Spleen (tissue), 11 donors: Measurements from ENCODE around the gene MKNK1. TPM values are rescaled to one million over a fixed set of nuclear protein-coding genes. Genes with fewer than 3 reads are reported as not detected.
A peak's percentile ranks its signal among the peaks of the same experiment; 100 is the strongest.

Source experiments
- DNase-seq: peaks from one replicate; pipeline ENCODE4 v3.0.0-alpha.2; 2020
- H3K27ac ChIP-seq, 8 donors: fragments of 200-600 bp; sonication (generic) in 7 of 8; 1 replicate in 4 of 8; 2 replicates in 4 of 8; pipeline versions ENCODE4 v1.5.0 to v1.8.0; 2016 to 2021; ENCODE audit warnings: inconsistent platforms in 4 of 8, mild to moderate bottlenecking in 4 of 8, moderate library complexity in 1 of 8
- H3K27me3 ChIP-seq, 7 donors: fragments of 200-600 bp; sonication (generic) in 6 of 7; replicated peaks in 1 of 7; 1 replicate in 4 of 7; 2 replicates in 3 of 7; pipeline versions ENCODE4 v1.5.0 to v1.8.0; 2016 to 2021; ENCODE audit warnings: inconsistent platforms in 3 of 7, mild to moderate bottlenecking in 1 of 7
- H3K36me3 ChIP-seq, 6 donors: fragments of 200-600 bp; sonication (generic) in 5 of 6; 1 replicate in 4 of 6; 2 replicates in 2 of 6; pipeline versions ENCODE4 v1.5.0 to v1.8.0; 2016 to 2021; ENCODE audit warnings: inconsistent platforms in 2 of 6
- H3K4me1 ChIP-seq, 6 donors: fragments of 200-600 bp; sonication (generic) in 5 of 6; 1 replicate in 3 of 6; 2 replicates in 3 of 6; pipeline versions ENCODE4 v1.5.0 to v1.8.0; 2016 to 2021; ENCODE audit warnings: inconsistent platforms in 3 of 6
- H3K4me3 ChIP-seq, 8 donors: fragments of 200-600 bp; sonication (generic) in 7 of 8; 1 replicate in 4 of 8; 2 replicates in 4 of 8; pipeline versions ENCODE4 v1.5.0 to v1.8.0; 2016 to 2021; ENCODE audit warnings: inconsistent platforms in 4 of 8, mild to moderate bottlenecking in 4 of 8, moderate library complexity in 2 of 8
- H3K9me3 ChIP-seq, 8 donors: fragments of 200-600 bp; sonication (generic) in 7 of 8; 1 replicate in 4 of 8; 2 replicates in 4 of 8; pipeline versions ENCODE4 v1.5.0 to v1.8.0; 2016 to 2021; ENCODE audit warnings: inconsistent platforms in 4 of 8
- POLR2A ChIP-seq, 3 donors: fragments of 450-650 bp; IDR thresholded peaks; one replicate each; pipeline ENCODE4 v1.5.1; 2017; ENCODE audit warnings: antibody characterized with exemption in 3 of 3, mild to moderate bottlenecking in 1 of 3
- POLR2AphosphoS5 ChIP-seq, 3 donors: sonication (generic); formaldehyde crosslinking; IDR thresholded peaks; one replicate each; pipeline ENCODE4 v1.5.1; 2017; ENCODE audit warnings: antibody characterized with exemption in 3 of 3
- WGBS, 5 donors: extraction: QIAGEN DNeasy Blood & Tissue Kit in 3 of 5; methylation state at CpG; one replicate each; pipeline versions ENCODE4 v1.1.5 to v1.1.7; 2013 to 2018; 5-methylcytosine and 5-hydroxymethylcytosine counted together
- intact Hi-C: fragments of 100-400 bp; cut with DNase I; formaldehyde crosslinking; loops from one replicate; pipeline ENCODE4 v1.15.0; 2023; ENCODE audit warnings: low total_unique reads
- polyA plus RNA-seq, 3 donors: library from polyadenylated mRNA; stranded (reverse); fragments of 200-250 nt; gene quantifications; one replicate each; pipeline ENCODE4 v1.2.1, GENCODE V29; 2013
- total RNA-seq, 7 donors: library from RNA; depleted of rRNA in 3 of 7; stranded (reverse); fragments of >200 nt in 3 of 7; fragmentation: NEBNext Ultra II Directional in 4 of 7; extraction: Animal tissue kit (Norgen Biotek cat#: 25700) in 4 of 7; gene quantifications; one replicate each; pipeline versions ENCODE4 v1.1.0 to v1.2.1, GENCODE V29; 2016 to 2021
- TF ChIP-seq, protein P1 (sequence below), 11 experiments: fragments of 200-600 bp in 7 of 11; fragments of 450-650 bp in 4 of 11; sonication (generic) in 4 of 11; IDR thresholded peaks in 8 of 11; conservative IDR thresholded peaks in 3 of 11; 1 replicate in 7 of 11; 2 replicates in 4 of 11; pipeline versions ENCODE4 v1.4.0 to v1.8.0; 2016 to 2021; ENCODE audit warnings: antibody characterized with exemption in 11 of 11, inconsistent platforms in 4 of 11, mild to moderate bottlenecking in 1 of 11
- donor health status: healthy with polysubstance abuse.
- donor health status: DM: no; HTN: no; CAD: no; lungs with moderate emphysema.
- donor health status: DM: no; HTN: no; CAD: no.
- donor health status: Bipolar disorder and iron deficiency.
- donor health status: healthy.
- donor health status: DM: no; HTN: no; CAD: no.
- donor health status: DM: yes; HTN: yes; CAD: no.

The MKNK1 gene
- total and polyA plus RNA-seq, 10 donors: 19.2 to 169 (median 91.1) TPM

DNA sequence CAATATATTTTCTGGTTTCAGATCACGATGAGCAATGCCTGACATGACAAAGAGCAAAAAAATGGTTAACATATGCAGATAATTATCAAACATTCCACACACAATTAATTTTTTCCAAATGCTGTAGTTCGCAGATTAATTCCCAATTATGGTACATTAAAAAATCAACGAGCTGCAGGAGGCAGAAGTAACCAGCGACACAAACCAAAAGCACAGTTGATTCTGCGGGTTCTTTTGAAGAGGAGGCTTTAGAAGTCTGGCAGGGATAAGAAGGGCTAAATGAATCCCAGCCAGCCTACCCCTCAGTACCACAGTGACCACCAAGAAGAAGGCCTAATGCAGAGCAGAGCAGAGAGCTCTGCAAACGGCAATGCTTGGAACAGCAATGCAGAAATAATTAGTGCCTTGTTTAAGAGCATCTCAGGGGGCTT, 35.6 kb downstream of the MKNK1 start:
- H3K27ac ChIP-seq: no peak overlapping the region
- H3K9me3 ChIP-seq: no peaks in the 10 kb centered on the region
- intact Hi-C loops: no loop called here
- no peak for DNase-seq
- H3K4me3 ChIP-seq: no peak overlapping the region
- no peaks in the 10 kb centered on the region for H3K4me1 ChIP-seq
- 93 to 97% (median 96%) methylated on average over 6 of the region's 6 CpGs for WGBS, 5 donors
- no peaks in the 10 kb centered on the region for H3K27me3 ChIP-seq
- peaks cover 0 to 100% (median 58%) of the 10 kb centered on the region in 6 donors for H3K36me3 ChIP-seq
- no peak for TF ChIP-seq POLR2A (IDR thresholded peaks at IDR 0.05)
- TF ChIP-seq, protein P1, sequence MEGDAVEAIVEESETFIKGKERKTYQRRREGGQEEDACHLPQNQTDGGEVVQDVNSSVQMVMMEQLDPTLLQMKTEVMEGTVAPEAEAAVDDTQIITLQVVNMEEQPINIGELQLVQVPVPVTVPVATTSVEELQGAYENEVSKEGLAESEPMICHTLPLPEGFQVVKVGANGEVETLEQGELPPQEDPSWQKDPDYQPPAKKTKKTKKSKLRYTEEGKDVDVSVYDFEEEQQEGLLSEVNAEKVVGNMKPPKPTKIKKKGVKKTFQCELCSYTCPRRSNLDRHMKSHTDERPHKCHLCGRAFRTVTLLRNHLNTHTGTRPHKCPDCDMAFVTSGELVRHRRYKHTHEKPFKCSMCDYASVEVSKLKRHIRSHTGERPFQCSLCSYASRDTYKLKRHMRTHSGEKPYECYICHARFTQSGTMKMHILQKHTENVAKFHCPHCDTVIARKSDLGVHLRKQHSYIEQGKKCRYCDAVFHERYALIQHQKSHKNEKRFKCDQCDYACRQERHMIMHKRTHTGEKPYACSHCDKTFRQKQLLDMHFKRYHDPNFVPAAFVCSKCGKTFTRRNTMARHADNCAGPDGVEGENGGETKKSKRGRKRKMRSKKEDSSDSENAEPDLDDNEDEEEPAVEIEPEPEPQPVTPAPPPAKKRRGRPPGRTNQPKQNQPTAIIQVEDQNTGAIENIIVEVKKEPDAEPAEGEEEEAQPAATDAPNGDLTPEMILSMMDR (IDR thresholded peaks at IDR 0.05 in 8 of 11, conservative IDR thresholded peaks at IDR 0.05 in 3 of 11): no peak
- no peak for TF ChIP-seq POLR2AphosphoS5 (IDR thresholded peaks at IDR 0.05)

DNA sequence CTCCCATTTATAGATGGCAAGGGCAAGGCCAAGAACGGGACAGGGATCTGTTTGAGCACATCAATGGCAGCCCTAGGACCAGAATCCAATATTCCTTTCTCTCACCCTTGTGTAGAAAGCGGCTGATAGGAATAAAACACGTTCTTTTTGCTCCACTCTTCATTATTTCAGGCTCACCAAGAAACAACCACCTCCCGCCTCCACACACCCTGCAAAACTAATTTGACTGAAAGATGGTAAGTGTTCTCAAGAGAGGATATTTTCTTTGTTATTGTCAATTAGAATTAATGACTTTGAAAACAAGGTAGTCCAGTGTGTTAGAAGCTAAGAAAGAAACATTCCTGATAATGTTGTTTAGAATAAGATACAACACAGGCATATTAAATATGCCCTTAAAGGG, 40.7 kb downstream of the MKNK1 start:
- TF ChIP-seq POLR2A (IDR thresholded peaks at IDR 0.05): no peak
- Histone ChIP-seq H3K4me1 (no peaks in the 10 kb centered on the region), H3K27me3 (no peaks in the 10 kb centered on the region), H3K27ac (no peak overlapping the region), H3K4me3 (no peak overlapping the region), H3K36me3 (peaks cover 2 to 100% (median 77%) of the 10 kb centered on the region in 6 donors), H3K9me3 (no peaks in the 10 kb centered on the region)
- DNase-seq: no peak
- intact Hi-C loops: no loop called here
- 86 to 92% (median 92%) methylated on average over 4 of the region's 4 CpGs for WGBS, 5 donors

DNA sequence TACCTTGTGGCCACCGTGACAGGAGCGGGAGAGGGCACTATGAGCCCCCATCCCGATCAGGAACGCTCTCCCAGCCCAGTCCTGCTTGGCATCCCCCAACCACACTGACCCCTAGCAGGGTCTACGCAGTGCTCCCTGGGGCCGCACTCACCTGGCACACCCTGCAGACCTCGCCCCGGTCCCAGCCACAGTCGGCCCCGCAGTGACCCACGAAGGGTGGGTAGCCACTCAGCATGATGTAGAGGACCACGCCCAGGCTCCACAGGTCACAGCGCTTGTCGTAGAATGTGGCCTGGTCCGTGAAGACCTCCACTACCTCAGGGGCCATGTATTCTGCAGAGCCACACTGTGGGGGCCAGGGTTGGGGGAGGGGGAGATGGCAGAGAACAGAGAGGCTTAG, 41.6 kb downstream of the MKNK1 start:
- H3K27me3 ChIP-seq: no peaks in the 10 kb centered on the region
- H3K4me3 ChIP-seq: no peak overlapping the region
- TF ChIP-seq POLR2A (IDR thresholded peaks at IDR 0.05): no peak
- peak in 1 of 3 donors; percentile 59 for TF ChIP-seq POLR2AphosphoS5 (IDR thresholded peaks at IDR 0.05)
- TF ChIP-seq, protein P1 (IDR thresholded peaks at IDR 0.05 in 8 of 11, conservative IDR thresholded peaks at IDR 0.05 in 3 of 11): no peak
- no peak overlapping the region for H3K27ac ChIP-seq
- WGBS, 5 donors: 93 to 98% (median 96%) methylated on average over 13 to 15 of the region's 15 CpGs
- H3K4me1 ChIP-seq: no peaks in the 10 kb centered on the region
- DNase-seq: no peak
- H3K36me3 ChIP-seq: peaks cover 2 to 100% (median 74%) of the 10 kb centered on the region in 6 donors
- H3K9me3 ChIP-seq: no peaks in the 10 kb centered on the region
- intact Hi-C loops: no loop called here

DNA sequence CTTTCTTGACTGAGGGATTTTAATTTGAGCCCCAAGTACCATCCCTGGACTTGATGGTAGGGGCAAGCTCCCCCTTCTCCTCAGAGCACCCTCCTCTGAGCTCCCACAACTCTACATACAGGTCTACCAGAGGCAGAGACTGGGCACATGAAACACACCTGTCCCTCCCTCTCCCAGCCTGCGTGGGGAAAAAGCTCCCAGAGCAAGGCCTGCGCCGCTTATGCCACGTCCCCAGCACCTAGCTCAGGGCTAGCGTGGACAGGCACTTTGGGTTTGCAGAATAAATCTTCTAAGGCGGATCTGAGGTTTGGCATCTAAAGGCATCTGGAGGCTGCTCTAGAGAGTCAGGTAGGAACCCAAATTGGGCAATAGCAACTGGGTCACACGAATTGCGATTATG, 45.1 kb downstream of the MKNK1 start:
- peaks cover 2 to 70% (median 48%) of the 10 kb centered on the region in 6 donors for H3K36me3 ChIP-seq
- intact Hi-C loops: no loop called here
- peaks cover 0 to 2% (median 0%) of the 10 kb centered on the region in 6 donors for H3K4me1 ChIP-seq
- 86 to 95% (median 94%) methylated on average over 8 of the region's 8 CpGs for WGBS, 5 donors
- peak; percentile 33 for DNase-seq
- no peak overlapping the region for H3K4me3 ChIP-seq
- no peaks in the 10 kb centered on the region for H3K27me3 ChIP-seq
- TF ChIP-seq, protein P1 (IDR thresholded peaks at IDR 0.05 in 8 of 11, conservative IDR thresholded peaks at IDR 0.05 in 3 of 11): no peak
- no peak for TF ChIP-seq POLR2A (IDR thresholded peaks at IDR 0.05)
- no peak overlapping the region for H3K27ac ChIP-seq
- H3K9me3 ChIP-seq: no peaks in the 10 kb centered on the region
